DND-41 (cell line): ENCODE measurements around the gene TBC1D8B.
"Not testable (repeated sequence)": the region's sequence is repeated elsewhere in the genome, so short reads cannot be mapped to it uniquely, and the experiment has no call there.

Source experiments
- CTCF ChIP-seq: IDR thresholded peaks from 2 replicates; pipeline ENCODE4 v1.5.1; 2012; ENCODE audit warnings: borderline replicate concordance, low read length, moderate library complexity, mild to moderate bottlenecking; ENCODE audit not compliant: poor library complexity, severe bottlenecking; ENCODE audit errors: extremely low read depth
- EZH2 ChIP-seq: IDR thresholded peaks from 3 replicates; pipeline ENCODE4 v1.6.1; 2012; ENCODE audit warnings: borderline replicate concordance, low read depth, mild to moderate bottlenecking, moderate library complexity, low read length, inconsistent platforms; ENCODE audit not compliant: severe bottlenecking

- not testable (repeated sequence) for TF ChIP-seq EZH2, CTCF
Observed at GRCh38 chrX:106814093-106814492, 11.6 kb downstream of the TBC1D8B start.
